NCI-H345 treated with DMSO at 0.1 percent for 48 hours (cell line): ENCODE measurements around the gene UBIAD1.

Experiments
- DNase-seq: peaks from one replicate; lab custom pipeline; 2025; ENCODE audit not compliant: unreplicated experiment; lab: John Stamatoyannopoulos, UW

Gene UBIAD1

GRCh38 chr1:11308699-11309224 lies 35.8 kb downstream of the UBIAD1 start:
- no peak for DNase-seq

- no peak for DNase-seq
Observed at GRCh38 chr1:11309385-11309784, 36.4 kb downstream of the UBIAD1 start.

- DNase-seq: no peak
Observed at GRCh38 chr1:11311816-11312755, 39.1 kb downstream of the UBIAD1 start.

GRCh38 chr1:11314959-11315358 lies 42.0 kb downstream of the UBIAD1 start:
- no peak for DNase-seq

GRCh38 chr1:11316701-11317100 lies 43.7 kb downstream of the UBIAD1 start:
- no peak for DNase-seq

- no peak for DNase-seq
Observed at GRCh38 chr1:11318982-11319381, 46.0 kb downstream of the UBIAD1 start.

GRCh38 chr1:11320153-11320936 lies 47.3 kb downstream of the UBIAD1 start:
- no peak for DNase-seq

GRCh38 chr1:11321656-11322491 lies 48.9 kb downstream of the UBIAD1 start:
- DNase-seq: no peak

- no peak for DNase-seq
Observed at GRCh38 chr1:11324567-11325165, 51.7 kb downstream of the UBIAD1 start.

- no peak for DNase-seq
Observed at GRCh38 chr1:11326070-11326469, 53.1 kb downstream of the UBIAD1 start.

- DNase-seq: no peak
Observed at GRCh38 chr1:11328444-11328843, 55.4 kb downstream of the UBIAD1 start.

GRCh38 chr1:11330411-11330810 lies 57.4 kb downstream of the UBIAD1 start:
- DNase-seq: no peak

- DNase-seq: no peak
Observed at GRCh38 chr1:11331036-11331944, 58.3 kb downstream of the UBIAD1 start.

- DNase-seq: no peak
Observed at GRCh38 chr1:11331945-11332546, 59.0 kb downstream of the UBIAD1 start.

GRCh38 chr1:11333631-11334030 lies 60.6 kb downstream of the UBIAD1 start:
- no peak for DNase-seq

GRCh38 chr1:11334261-11334804 lies 61.3 kb downstream of the UBIAD1 start:
- no peak for DNase-seq

- no peak for DNase-seq
Observed at GRCh38 chr1:11334821-11335220, 61.8 kb downstream of the UBIAD1 start.

- DNase-seq: no peak
Observed at GRCh38 chr1:11335417-11336056, 62.5 kb downstream of the UBIAD1 start.
